K562 (cell line): ENCODE data around the gene SIRT2. TPM values are rescaled to one million over a fixed set of nuclear protein-coding genes. Genes with fewer than 3 reads are reported as not detected.

Experiments
- DACH1 ChIP-seq: fragments of 450-650 bp; IDR thresholded peaks from 2 replicates; pipeline ENCODE4 v1.6.1; 2018; ENCODE audit not compliant: partially characterized antibody
- DMBX1 ChIP-seq: fragments of 250-450 bp; sonication (Bioruptor Pico); IDR thresholded peaks from 2 replicates; pipeline ENCODE4 v1.8.0; 2022; ENCODE audit warnings: inconsistent platforms, mild to moderate bottlenecking, moderate library complexity, borderline replicate concordance
- EP400 ChIP-seq: fragments of 450-650 bp; IDR thresholded peaks from 2 replicates; pipeline ENCODE4 v1.6.1; 2017; ENCODE audit warnings: antibody characterized with exemption, mild to moderate bottlenecking, moderate library complexity
- HDAC3 ChIP-seq: fragments of 450-650 bp; IDR thresholded peaks from 2 replicates; pipeline ENCODE4 v1.6.1; 2018; ENCODE audit warnings: borderline replicate concordance, mild to moderate bottlenecking, moderate library complexity; ENCODE audit not compliant: partially characterized antibody
- HDAC8 ChIP-seq: fragments of 450-650 bp; IDR thresholded peaks from 2 replicates; pipeline ENCODE4 v1.6.1; 2016; ENCODE audit warnings: mild to moderate bottlenecking, missing genetic modification characterization, moderate library complexity, missing compliant biosample characterization
- HEY1 ChIP-seq: fragments of 250-450 bp; sonication (Bioruptor Pico); IDR thresholded peaks from 2 replicates; pipeline ENCODE4 v1.5.0; 2020; ENCODE audit warnings: mild to moderate bottlenecking, moderate library complexity, borderline replicate concordance
- MTA1 ChIP-seq: fragments of 450-650 bp; IDR thresholded peaks from 2 replicates; pipeline ENCODE4 v1.6.1; 2017; ENCODE audit warnings: borderline replicate concordance
- NCOA2 ChIP-seq, 2 experiments: fragments of 450-650 bp; IDR thresholded peaks; 2 replicates each; pipeline ENCODE4 v1.6.1; 2018; ENCODE audit warnings: mild to moderate bottlenecking in 2 of 2, moderate library complexity in 1 of 2; ENCODE audit not compliant: partially characterized antibody in 2 of 2
- POLR2AphosphoS2 ChIP-seq: IDR thresholded peaks from 2 replicates; pipeline ENCODE4 v1.6.1; 2012; ENCODE audit warnings: low read length, improper control_type of control experiment
- SMAD1 ChIP-seq: fragments of 150-350 bp; IDR thresholded peaks from 2 replicates; pipeline ENCODE4 v1.6.1; 2014; ENCODE audit warnings: low read length, low read depth; ENCODE audit not compliant: partially characterized antibody
- SMARCB1 ChIP-seq: IDR thresholded peaks from 2 replicates; pipeline ENCODE4 v1.6.1; 2011; ENCODE audit warnings: improper control_type of control experiment, low read depth; ENCODE audit not compliant: insufficient read length
- SREBF1 ChIP-seq: fragments of 150-350 bp; IDR thresholded peaks from 2 replicates; pipeline ENCODE4 v1.6.1; 2014; ENCODE audit warnings: antibody characterized with exemption, low read depth, low read length, borderline replicate concordance
- TEAD4 ChIP-seq, 2 experiments: sonication (generic) in 1 of 2; formaldehyde crosslinking in 1 of 2; IDR thresholded peaks; 2 replicates each; pipeline versions ENCODE4 v1.6.1 to v1.8.0; 2012 to 2022; ENCODE audit warnings: borderline replicate concordance in 1 of 2, inconsistent platforms in 1 of 2, low read length in 1 of 2, mild to moderate bottlenecking in 1 of 2, missing genetic modification reagents in 1 of 2
- ZFP1 ChIP-seq: fragments of 450-650 bp; formaldehyde crosslinking; IDR thresholded peaks from 2 replicates; pipeline ENCODE4 v1.4.0; 2020; ENCODE audit warnings: mild to moderate bottlenecking, mixed read lengths
- ZNF134 ChIP-seq: fragments of 250-450 bp; sonication (Bioruptor Pico); conservative IDR thresholded peaks from 2 replicates; pipeline ENCODE4 v1.4.0; 2020
- ZNF197 ChIP-seq: fragments of 200-800 bp; sonication (Bioruptor generic); IDR thresholded peaks from 2 replicates; pipeline ENCODE4 v1.6.1; 2016; ENCODE audit warnings: low read depth, missing genetic modification characterization, missing compliant biosample characterization
- ZNF512 ChIP-seq: IDR thresholded peaks from 2 replicates; pipeline ENCODE4 v1.6.1; 2016; ENCODE audit warnings: missing genetic modification characterization, missing compliant biosample characterization
- ZNF830 ChIP-seq: fragments of 250-450 bp; sonication (Bioruptor Pico); IDR thresholded peaks from 2 replicates; pipeline ENCODE4 v1.5.0; 2021; ENCODE audit warnings: mild to moderate bottlenecking
- polyA plus RNA-seq, 8 experiments: library from polyadenylated mRNA; depleted of rRNA in 4 of 8; stranded (reverse) in 5 of 8; unstranded in 3 of 8; fragments of >200 nt; fragmentation: Nextera tagmentation in 2 of 8; fragmentation: Illumina TruSeq in 1 of 8; extraction: Ambion mirVana in 2 of 8; extraction: Trizol in 1 of 8; gene quantifications; 2 replicates each; pipeline versions ENCODE4 v1.2.1 to v1.2.3, GENCODE V29; 2011 to 2014; ENCODE audit warnings: inconsistent platforms in 1 of 8, missing spikeins in 1 of 8
- total RNA-seq, 7 experiments: library from RNA; depleted of rRNA in 6 of 7; stranded (reverse); fragments of >200 nt in 6 of 7; fragmentation: Illumina TruSeq in 2 of 7; extraction: Trizol in 2 of 7; gene quantifications; 2 replicates each; pipeline versions ENCODE4 v1.2.1 to v1.2.3, GENCODE V29; 2011 to 2021; ENCODE audit warnings: low replicate concordance in 1 of 7
- TF ChIP-seq, protein P1 (sequence below): fragments of 450-650 bp; IDR thresholded peaks from 2 replicates; pipeline ENCODE4 v1.6.1; 2016; ENCODE audit warnings: antibody characterized with exemption
- TF ChIP-seq, protein P2 (sequence below): fragments of 450-650 bp; formaldehyde crosslinking; IDR thresholded peaks from 2 replicates; pipeline ENCODE4 v1.4.0; 2020; ENCODE audit warnings: mild to moderate bottlenecking
- TF ChIP-seq, protein P3 (sequence below): sonication (generic); formaldehyde crosslinking; IDR thresholded peaks from 2 replicates; pipeline ENCODE4 v1.8.1; 2023; ENCODE audit warnings: mild to moderate bottlenecking, missing genetic modification reagents, moderate library complexity
- TF ChIP-seq, protein P4 (sequence below): fragments of 200-800 bp; sonication (Bioruptor generic); IDR thresholded peaks from 2 replicates; pipeline ENCODE4 v1.6.1; 2017; ENCODE audit warnings: missing genetic modification characterization, missing compliant biosample characterization

SIRT2 gene
- total and polyA plus RNA-seq, 9 of the 15 experiments (the other 6 are each of a cell fraction or from before 2014, with no cell fraction given), result 2.3 to 35.2 (median 22.9) TPM

DNA sequence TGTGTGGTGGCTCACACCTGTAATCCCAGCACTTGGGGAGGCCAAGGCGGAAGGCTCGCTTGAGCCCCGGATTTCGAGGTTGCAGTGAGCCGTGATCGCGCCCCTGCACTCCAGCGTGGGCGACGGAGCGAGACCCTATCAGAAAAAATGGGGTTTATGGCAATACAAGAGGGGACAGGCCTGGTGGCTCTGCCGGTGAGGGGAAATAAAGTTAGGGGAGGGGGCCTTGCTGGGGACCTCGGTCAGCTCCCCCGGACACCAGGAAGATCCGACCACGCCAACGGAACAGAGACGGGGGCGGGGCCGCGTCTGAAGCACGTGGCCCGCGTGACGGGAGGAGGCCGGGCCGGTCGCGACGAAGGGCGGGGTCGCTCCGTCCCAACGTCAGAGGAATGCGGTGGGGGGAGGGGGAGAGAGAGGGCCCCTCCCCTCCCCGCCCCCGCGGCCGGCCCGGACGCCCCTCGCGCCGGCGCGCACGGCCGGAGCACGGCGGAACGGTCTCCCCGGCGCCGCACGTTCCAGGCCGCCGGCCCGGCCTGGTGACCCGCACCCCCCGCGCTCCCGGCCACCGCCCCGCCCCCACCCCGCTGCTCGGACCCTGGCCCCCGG lies 47.7 kb downstream of the SIRT2 start (continued):
- TF ChIP-seq DACH1 (no peak), ZFP1 (CRISPR knock-in tag) (no peak), ZNF197 (CRISPR knock-in tag) (no peak), ZNF134 (no peak), HEY1 (CRISPR knock-in tag) (no peak), SREBF1 (no peak), EP400 (peak; percentile 92), SMARCB1 (no peak), POLR2AphosphoS2 (no peak), DMBX1 (CRISPR knock-in tag) (0 out of 2 replicates have a peak, but pooled peaks have one; percentile 24), MTA1 (peak; percentile 46; the same call in 1 of the 2 replicates), NCOA2 (IDR thresholded peaks at IDR 0.05; ENCODE audit: partially characterized antibody in 2 of 2) (no peak), TEAD4 (IDR thresholded peaks at IDR 0.05; ENCODE audit: low read length) (peak; percentile 67; the same call in 1 of the 2 replicates), TEAD4 (CRISPR knock-in tag; IDR thresholded peaks at IDR 0.05; ENCODE audit: borderline replicate concordance) (no peak), HDAC8 (no peak), HDAC3 (no peak), SMAD1 (no peak), ZNF512 (tag) (no peak), ZNF830 (CRISPR knock-in tag) (no peak)
- TF ChIP-seq, protein P1, sequence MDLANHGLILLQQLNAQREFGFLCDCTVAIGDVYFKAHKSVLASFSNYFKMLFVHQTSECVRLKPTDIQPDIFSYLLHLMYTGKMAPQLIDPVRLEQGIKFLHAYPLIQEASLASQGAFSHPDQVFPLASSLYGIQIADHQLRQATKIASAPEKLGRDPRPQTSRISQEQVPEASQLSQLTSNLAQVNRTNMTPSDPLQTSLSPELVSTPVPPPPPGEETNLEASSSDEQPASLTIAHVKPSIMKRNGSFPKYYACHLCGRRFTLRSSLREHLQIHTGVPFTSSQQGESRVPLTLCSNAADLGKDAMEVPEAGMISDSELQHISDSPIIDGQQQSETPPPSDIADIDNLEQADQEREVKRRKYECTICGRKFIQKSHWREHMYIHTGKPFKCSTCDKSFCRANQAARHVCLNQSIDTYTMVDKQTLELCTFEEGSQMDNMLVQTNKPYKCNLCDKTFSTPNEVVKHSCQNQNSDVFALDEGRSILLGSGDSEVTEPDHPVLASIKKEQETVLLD, result peak; percentile 47; the same call in 1 of the 2 replicates
- TF ChIP-seq, protein P2, sequence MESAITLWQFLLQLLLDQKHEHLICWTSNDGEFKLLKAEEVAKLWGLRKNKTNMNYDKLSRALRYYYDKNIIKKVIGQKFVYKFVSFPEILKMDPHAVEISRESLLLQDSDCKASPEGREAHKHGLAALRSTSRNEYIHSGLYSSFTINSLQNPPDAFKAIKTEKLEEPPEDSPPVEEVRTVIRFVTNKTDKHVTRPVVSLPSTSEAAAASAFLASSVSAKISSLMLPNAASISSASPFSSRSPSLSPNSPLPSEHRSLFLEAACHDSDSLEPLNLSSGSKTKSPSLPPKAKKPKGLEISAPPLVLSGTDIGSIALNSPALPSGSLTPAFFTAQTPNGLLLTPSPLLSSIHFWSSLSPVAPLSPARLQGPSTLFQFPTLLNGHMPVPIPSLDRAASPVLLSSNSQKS, result no peak
- TF ChIP-seq, protein P3, sequence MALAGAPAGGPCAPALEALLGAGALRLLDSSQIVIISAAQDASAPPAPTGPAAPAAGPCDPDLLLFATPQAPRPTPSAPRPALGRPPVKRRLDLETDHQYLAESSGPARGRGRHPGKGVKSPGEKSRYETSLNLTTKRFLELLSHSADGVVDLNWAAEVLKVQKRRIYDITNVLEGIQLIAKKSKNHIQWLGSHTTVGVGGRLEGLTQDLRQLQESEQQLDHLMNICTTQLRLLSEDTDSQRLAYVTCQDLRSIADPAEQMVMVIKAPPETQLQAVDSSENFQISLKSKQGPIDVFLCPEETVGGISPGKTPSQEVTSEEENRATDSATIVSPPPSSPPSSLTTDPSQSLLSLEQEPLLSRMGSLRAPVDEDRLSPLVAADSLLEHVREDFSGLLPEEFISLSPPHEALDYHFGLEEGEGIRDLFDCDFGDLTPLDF (CRISPR knock-in tag), result no peak
- TF ChIP-seq, protein P4, sequence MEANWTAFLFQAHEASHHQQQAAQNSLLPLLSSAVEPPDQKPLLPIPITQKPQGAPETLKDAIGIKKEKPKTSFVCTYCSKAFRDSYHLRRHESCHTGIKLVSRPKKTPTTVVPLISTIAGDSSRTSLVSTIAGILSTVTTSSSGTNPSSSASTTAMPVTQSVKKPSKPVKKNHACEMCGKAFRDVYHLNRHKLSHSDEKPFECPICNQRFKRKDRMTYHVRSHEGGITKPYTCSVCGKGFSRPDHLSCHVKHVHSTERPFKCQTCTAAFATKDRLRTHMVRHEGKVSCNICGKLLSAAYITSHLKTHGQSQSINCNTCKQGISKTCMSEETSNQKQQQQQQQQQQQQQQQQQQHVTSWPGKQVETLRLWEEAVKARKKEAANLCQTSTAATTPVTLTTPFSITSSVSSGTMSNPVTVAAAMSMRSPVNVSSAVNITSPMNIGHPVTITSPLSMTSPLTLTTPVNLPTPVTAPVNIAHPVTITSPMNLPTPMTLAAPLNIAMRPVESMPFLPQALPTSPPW (CRISPR knock-in tag), result peak; percentile 97; the same call in 1 of the 2 replicates
